Osteocyte (in vitro differentiated cells): Measurements from ENCODE around the gene RNU5B-1. TPM values are rescaled to one million over a fixed set of nuclear protein-coding genes. Genes with fewer than 3 reads are reported as not detected.
"Not testable (repeated sequence)": the region's sequence is repeated elsewhere in the genome, so short reads cannot be mapped to it uniquely, and the experiment has no call there.

Experiments
- DNase-seq: peaks from one replicate; pipeline ENCODE4 v3.0.0; 2021; ENCODE audit warnings: mixed read lengths; ENCODE audit not compliant: unreplicated experiment; ENCODE audit errors: extremely low spot score
- H3K27ac Mint-ChIP-seq: one replicate; pipeline ENCODE4 v1.8.0; 2021; ENCODE audit warnings: mild to moderate bottlenecking, mixed read lengths; ENCODE audit not compliant: unreplicated experiment
- H3K27me3 Mint-ChIP-seq: one replicate; pipeline ENCODE4 v1.8.0; 2021; ENCODE audit warnings: mixed read lengths; ENCODE audit not compliant: unreplicated experiment
- H3K36me3 Mint-ChIP-seq: one replicate; pipeline ENCODE4 v1.8.0; 2021; ENCODE audit warnings: mixed read lengths; ENCODE audit not compliant: unreplicated experiment
- H3K4me1 Mint-ChIP-seq: one replicate; pipeline ENCODE4 v1.8.0; 2021; ENCODE audit warnings: mixed read lengths; ENCODE audit not compliant: unreplicated experiment
- H3K4me3 Mint-ChIP-seq: one replicate; pipeline ENCODE4 v1.8.0; 2021; ENCODE audit warnings: mild to moderate bottlenecking, moderate library complexity, mixed read lengths; ENCODE audit not compliant: unreplicated experiment
- H3K9me3 Mint-ChIP-seq: one replicate; pipeline ENCODE4 v1.8.0; 2021; ENCODE audit warnings: mixed read lengths; ENCODE audit not compliant: unreplicated experiment
- CTCF ChIP-seq: fragments of 200-600 bp; sonication (generic); IDR thresholded peaks from 2 replicates; pipeline ENCODE4 v1.5.0; 2021; ENCODE audit warnings: antibody characterized with exemption, mild to moderate bottlenecking, moderate library complexity
- total RNA-seq: library from RNA; stranded (reverse); gene quantifications from 2 replicates; pipeline ENCODE4 v1.2.1, GENCODE V29; 2021

The RNU5B-1 gene
- total RNA-seq, 1 donor from 2014 or later: 18.5 TPM

DNA sequence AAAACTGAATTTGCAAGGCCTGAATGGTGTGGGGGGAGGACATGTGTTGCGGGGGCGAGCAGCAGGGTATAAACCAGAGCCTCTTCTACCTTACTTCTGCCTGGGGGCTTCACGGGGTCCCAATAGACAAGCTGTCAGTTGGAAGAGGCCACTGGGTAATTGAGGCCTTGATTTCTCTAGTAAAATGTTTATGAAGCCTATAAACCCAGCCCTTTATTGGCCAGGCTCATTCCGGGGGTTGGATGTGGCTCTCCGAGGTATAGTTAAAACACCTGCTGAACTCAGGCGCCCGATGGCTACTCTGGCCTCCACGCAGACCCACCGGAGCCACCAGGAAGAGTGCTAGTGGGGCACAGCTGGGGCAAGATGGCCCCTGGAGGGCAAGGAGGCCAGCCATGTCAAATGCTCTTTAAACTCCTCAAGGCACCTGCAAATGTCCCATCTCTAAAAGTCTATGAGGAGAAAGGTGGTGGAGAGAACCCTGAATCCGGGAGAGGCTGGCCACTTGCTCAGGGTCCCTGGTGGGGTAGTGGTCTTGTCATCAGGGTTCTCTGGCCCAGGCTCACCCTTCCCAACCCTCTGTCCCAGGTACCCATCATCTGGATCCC lies 39.0 kb downstream of the RNU5B-1 start:
- Mint-ChIP-seq H3K4me1 (no peaks in the 10 kb centered on the region), H3K27me3 (peaks cover 18% of the 10 kb centered on the region), H3K9me3 (no peaks in the 10 kb centered on the region), H3K36me3 (no peaks in the 10 kb centered on the region), H3K27ac (no peak overlapping the region), H3K4me3 (no peak overlapping the region)
- DNase-seq: no peak
- no peak for TF ChIP-seq CTCF

- DNase-seq: no peak
- Mint-ChIP-seq H3K4me3 (no peak overlapping the region), H3K36me3 (no peaks in the 10 kb centered on the region), H3K27ac (no peak overlapping the region), H3K9me3 (no peaks in the 10 kb centered on the region), H3K4me1 (no peaks in the 10 kb centered on the region), H3K27me3 (peaks cover 15% of the 10 kb centered on the region)
- TF ChIP-seq CTCF: no peak
Observed at GRCh38 chr15:65344214-65344913, 39.9 kb downstream of the RNU5B-1 start.

DNA sequence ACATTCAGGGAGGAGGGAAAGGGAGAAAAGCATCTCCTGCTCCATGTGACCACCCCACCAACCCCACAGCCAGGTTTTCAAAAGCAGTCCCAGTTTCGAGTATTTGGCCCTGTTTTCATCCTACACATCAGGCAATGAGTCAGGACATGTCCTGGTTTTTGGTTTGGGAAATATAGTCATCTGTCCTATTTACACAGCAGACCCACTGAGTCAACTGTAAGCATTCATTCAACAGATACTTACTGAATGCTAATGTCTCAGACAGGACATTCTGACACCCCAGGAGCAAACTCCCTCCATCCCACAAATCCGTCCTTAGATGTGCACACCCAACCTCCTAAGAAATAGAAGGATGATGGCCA lies 40.4 kb downstream of the RNU5B-1 start:
- H3K9me3 Mint-ChIP-seq: no peaks in the 10 kb centered on the region
- no peaks in the 10 kb centered on the region for H3K4me1 Mint-ChIP-seq
- DNase-seq: no peak
- no peaks in the 10 kb centered on the region for H3K36me3 Mint-ChIP-seq
- TF ChIP-seq CTCF: no peak
- H3K27me3 Mint-ChIP-seq: peaks cover 14% of the 10 kb centered on the region
- no peak overlapping the region for H3K27ac Mint-ChIP-seq
- H3K4me3 Mint-ChIP-seq: no peak overlapping the region

DNA sequence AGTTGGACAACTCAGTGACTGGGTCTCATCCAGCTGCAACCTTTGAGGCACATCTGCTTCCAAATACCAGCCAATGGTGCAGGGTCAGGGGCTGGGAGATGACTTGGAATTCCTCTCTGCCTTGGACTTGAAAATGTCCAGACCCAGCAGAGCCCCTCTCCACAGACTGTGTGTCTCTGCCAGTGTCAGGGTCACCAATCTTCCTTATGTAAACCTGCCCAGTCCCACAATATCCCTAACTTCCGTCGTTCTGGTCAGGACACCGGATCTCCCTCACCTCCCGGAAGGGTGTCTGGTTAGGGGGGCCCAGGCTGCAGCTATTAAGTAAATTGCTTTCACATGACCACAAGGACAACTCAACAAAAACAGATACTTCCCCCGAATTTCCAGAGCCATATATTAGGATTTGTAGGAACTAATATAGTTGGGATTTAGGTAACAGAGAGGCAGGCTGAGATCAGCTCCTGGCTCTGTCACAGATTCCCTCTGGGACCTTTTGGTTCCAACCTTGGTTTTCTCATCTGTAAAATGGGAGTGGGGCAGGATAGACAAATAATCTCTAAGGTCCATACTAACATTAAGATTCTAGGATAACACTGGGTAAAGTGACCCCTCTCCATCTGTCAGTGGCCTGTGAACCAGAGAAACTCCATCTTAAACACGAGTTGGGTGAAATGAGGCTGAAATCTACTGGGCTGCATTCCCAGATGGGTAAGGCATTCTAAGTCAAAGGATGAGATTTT lies 42.5 kb downstream of the RNU5B-1 start:
- Mint-ChIP-seq H3K36me3 (no peaks in the 10 kb centered on the region), H3K27ac (no peak overlapping the region), H3K27me3 (peaks cover 5% of the 10 kb centered on the region), H3K4me1 (no peaks in the 10 kb centered on the region), H3K9me3 (peaks cover 3% of the 10 kb centered on the region), H3K4me3 (no peak overlapping the region)
- TF ChIP-seq CTCF: no peak
- DNase-seq: no peak

GRCh38 chr15:65347756-65348155 lies 43.3 kb downstream of the RNU5B-1 start:
- H3K4me3 Mint-ChIP-seq, H3K36me3 Mint-ChIP-seq, H3K27me3 Mint-ChIP-seq, H3K4me1 Mint-ChIP-seq, H3K27ac Mint-ChIP-seq, DNase-seq: not testable (repeated sequence)
- H3K9me3 Mint-ChIP-seq: peaks cover 11% of the 10 kb centered on the region
